ENCODE measurements around the gene CD151.

GRCh38 chr11:815675-816432, 16.9 kb upstream of the CD151 start:
- TF ChIP-seq CTCF (IDR thresholded peaks at IDR 0.05) (no peak), POLR2A (IDR thresholded peaks at IDR 0.05) (no peak)

Data from thyroid gland (tissue), 4 donors.